Panc1 (cell line): ENCODE results near the gene CTNND2. TPM values are rescaled to one million over a fixed set of nuclear protein-coding genes. Genes with fewer than 3 reads are reported as not detected.

Source experiments
- ATAC-seq: fragments of 200-7000 bp; cut with Tn5 transposase; 2 replicates; pipeline ENCODE4 v1.9.1; 2020; ENCODE audit warnings: mild to moderate bottlenecking, moderate library complexity
- BruUV-seq: library from RNA; stranded (reverse); fragments of 400-500 nt; replicated peaks from 2 replicates; lab custom pipeline; 2021; lab: Mats Ljungman, UMichigan
- CTCF ChIA-PET: fragments of 300-600 bp; sonication (Branson Sonifier 250); formaldehyde crosslinking; loops from one replicate; lab custom pipeline; 2022; ENCODE audit warnings: antibody characterized with exemption; lab: Charles Lee
- POLR2A ChIA-PET: fragments of 300-600 bp; sonication (Branson Sonifier 250); formaldehyde crosslinking; loops from one replicate; lab custom pipeline; 2022; ENCODE audit warnings: antibody characterized with exemption; lab: Charles Lee
- DNase-seq: peaks from one replicate; pipeline ENCODE4 v3.0.0-alpha.2; 2010; ENCODE audit warnings: low read depth, low spot score
- H3K27ac ChIP-seq: 2 replicates; pipeline ENCODE4 v1.5.1; 2011; ENCODE audit warnings: mild to moderate bottlenecking, low read length, inconsistent platforms
- H3K27me3 ChIP-seq: fragments of 200-500 bp; sonication (Bioruptor generic); 2 replicates; pipeline ENCODE4 v1.6.0; 2014; ENCODE audit warnings: low read length, inconsistent platforms; ENCODE audit not compliant: control insufficient read depth, insufficient read depth
- H3K36me3 ChIP-seq: fragments of 200-500 bp; sonication (Bioruptor generic); 2 replicates; pipeline ENCODE4 v1.5.1; 2014; ENCODE audit warnings: inconsistent platforms, mild to moderate bottlenecking, low read length, moderate library complexity; ENCODE audit not compliant: control insufficient read depth, insufficient read depth
- H3K4me1 ChIP-seq: 2 replicates; pipeline ENCODE4 v1.5.1; 2011; ENCODE audit warnings: inconsistent platforms, mild to moderate bottlenecking, low read length, moderate library complexity; ENCODE audit not compliant: control insufficient read depth, insufficient read depth
- H3K4me3 ChIP-seq, 2 experiments: 2 replicates each; pipeline ENCODE4 v1.5.1; 2011 to 2012; ENCODE audit warnings: low read depth in 2 of 2, low read length in 2 of 2, mild to moderate bottlenecking in 2 of 2, inconsistent platforms in 1 of 2, moderate library complexity in 1 of 2
- H3K9me3 ChIP-seq: fragments of 200-500 bp; sonication (Bioruptor generic); 2 replicates; pipeline ENCODE4 v1.5.1; 2014; ENCODE audit warnings: low read depth, mild to moderate bottlenecking, inconsistent platforms, low read length, moderate library complexity; ENCODE audit not compliant: control insufficient read depth, insufficient read depth
- CTCF ChIP-seq: fragments of 450-650 bp; IDR thresholded peaks from 2 replicates; pipeline ENCODE4 v1.5.1; 2017; ENCODE audit warnings: mild to moderate bottlenecking
- POLR2AphosphoS5 ChIP-seq: IDR thresholded peaks from 2 replicates; pipeline ENCODE4 v1.6.1; 2012; ENCODE audit warnings: mild to moderate bottlenecking, low read depth, low read length, moderate library complexity
- REST ChIP-seq, 2 experiments: IDR thresholded peaks; 2 replicates each; pipeline ENCODE4 v1.6.1; 2011 to 2012; ENCODE audit warnings: low read depth in 2 of 2, control low read depth in 1 of 2, low read length in 1 of 2, mild to moderate bottlenecking in 1 of 2, moderate library complexity in 1 of 2; ENCODE audit not compliant: insufficient read depth in 1 of 2
- SIN3A ChIP-seq: IDR thresholded peaks from 2 replicates; pipeline ENCODE4 v1.6.1; 2012; ENCODE audit warnings: low read depth, mild to moderate bottlenecking, low read length, moderate library complexity, borderline replicate concordance; ENCODE audit not compliant: insufficient read depth
- TCF7L2 ChIP-seq: IDR thresholded peaks from 2 replicates; pipeline ENCODE4 v1.6.1; 2011; ENCODE audit warnings: mild to moderate bottlenecking, low read depth, low read length, inconsistent platforms
- in situ Hi-C: cut with HindIII; loops from 2 replicates; pipeline ENCODE4 v1.10.0; 2016; ENCODE audit warnings: low sequenced_read_pairs, low pct_unique_long_range_greater_than_20kb
- intact Hi-C: fragments of 100-400 bp; cut with micrococcal nuclease; formaldehyde crosslinking; loops from one replicate; pipeline ENCODE4 v1.10.0; 2022; ENCODE audit not compliant: unreplicated experiment
- total RNA-seq: library from RNA; stranded (reverse); gene quantifications from one replicate; pipeline ENCODE4 v1.2.1, GENCODE V29; 2021; ENCODE audit not compliant: unreplicated experiment

CTNND2 gene
- total RNA-seq, 1 experiment from 2014 or later: 1.0 TPM

- H3K27ac ChIP-seq: no peak overlapping the region
- in situ Hi-C loops: no loop called here
- no TSS peak for BruUV-seq
- H3K4me3 ChIP-seq: no peak overlapping the region
- DNase-seq: no peak
- intact Hi-C loops: no loop called here
- TF ChIP-seq SIN3A (no peak), REST (IDR thresholded peaks at IDR 0.05; ENCODE audit: insufficient read depth in 1 of 2, low read depth in 2 of 2, low read length in 1 of 2) (no peak), POLR2AphosphoS5 (no peak), TCF7L2 (no peak), CTCF (no peak)
- peaks cover 4% of the 10 kb centered on the region; the same call in 1 of the 2 replicates for H3K27me3 ChIP-seq
- POLR2A ChIA-PET: no interaction called here
- CTCF ChIA-PET: no interaction called here
- no peak for ATAC-seq
- no peaks in the 10 kb centered on the region for H3K4me1 ChIP-seq
- H3K36me3 ChIP-seq: no peaks in the 10 kb centered on the region
- no peaks in the 10 kb centered on the region for H3K9me3 ChIP-seq
These were observed 454.3 kb downstream of the CTNND2 start for GRCh38 chr5:11449966-11450365.

- intact Hi-C loops: no loop called here
- in situ Hi-C loops: no loop called here
- TF ChIP-seq SIN3A (no peak), TCF7L2 (no peak), POLR2AphosphoS5 (no peak), REST (IDR thresholded peaks at IDR 0.05; ENCODE audit: insufficient read depth in 1 of 2, low read depth in 2 of 2, low read length in 1 of 2) (no peak), CTCF (no peak)
- Histone ChIP-seq H3K4me1 (no peaks in the 10 kb centered on the region), H3K36me3 (no peaks in the 10 kb centered on the region), H3K4me3 (no peak overlapping the region), H3K27ac (no peak overlapping the region), H3K27me3 (peaks cover 4% of the 10 kb centered on the region; the same call in 1 of the 2 replicates), H3K9me3 (no peaks in the 10 kb centered on the region)
- ChIA-PET POLR2A (no interaction called here), CTCF (no interaction called here)
- BruUV-seq: no TSS peak
- ATAC-seq: no peak
- no peak for DNase-seq
These were observed 455.0 kb downstream of the CTNND2 start for GRCh38 chr5:11449217-11449616.
